BE2C (cell line): Measurements from ENCODE around the gene TTBK2.

ENCODE experiments used
- DNase-seq: peaks from one replicate; pipeline ENCODE4 v3.0.0-alpha.2; 2020
- H3K27me3 ChIP-seq: fragments of 250-450 bp; sonication (Bioruptor Pico); 2 replicates; pipeline ENCODE4 v1.5.1; 2020; ENCODE audit warnings: mild to moderate bottlenecking
- H3K36me3 ChIP-seq: fragments of 250-450 bp; sonication (Bioruptor Pico); 2 replicates; pipeline ENCODE4 v1.5.1; 2020; ENCODE audit warnings: mild to moderate bottlenecking
- H3K4me1 ChIP-seq: fragments of 250-450 bp; sonication (Bioruptor Pico); 2 replicates; pipeline ENCODE4 v1.5.1; 2020
- H3K4me3 ChIP-seq: 2 replicates; pipeline ENCODE4 v1.5.1; 2011; ENCODE audit warnings: low read depth, low read length
- H3K9me3 ChIP-seq: fragments of 250-450 bp; sonication (Bioruptor Pico); 2 replicates; pipeline ENCODE4 v1.5.1; 2020
- TF ChIP-seq, protein P1 (sequence below): IDR thresholded peaks from 2 replicates; pipeline ENCODE4 v1.5.1; 2012; ENCODE audit warnings: mild to moderate bottlenecking, low read depth, low read length

TTBK2 gene

DNA sequence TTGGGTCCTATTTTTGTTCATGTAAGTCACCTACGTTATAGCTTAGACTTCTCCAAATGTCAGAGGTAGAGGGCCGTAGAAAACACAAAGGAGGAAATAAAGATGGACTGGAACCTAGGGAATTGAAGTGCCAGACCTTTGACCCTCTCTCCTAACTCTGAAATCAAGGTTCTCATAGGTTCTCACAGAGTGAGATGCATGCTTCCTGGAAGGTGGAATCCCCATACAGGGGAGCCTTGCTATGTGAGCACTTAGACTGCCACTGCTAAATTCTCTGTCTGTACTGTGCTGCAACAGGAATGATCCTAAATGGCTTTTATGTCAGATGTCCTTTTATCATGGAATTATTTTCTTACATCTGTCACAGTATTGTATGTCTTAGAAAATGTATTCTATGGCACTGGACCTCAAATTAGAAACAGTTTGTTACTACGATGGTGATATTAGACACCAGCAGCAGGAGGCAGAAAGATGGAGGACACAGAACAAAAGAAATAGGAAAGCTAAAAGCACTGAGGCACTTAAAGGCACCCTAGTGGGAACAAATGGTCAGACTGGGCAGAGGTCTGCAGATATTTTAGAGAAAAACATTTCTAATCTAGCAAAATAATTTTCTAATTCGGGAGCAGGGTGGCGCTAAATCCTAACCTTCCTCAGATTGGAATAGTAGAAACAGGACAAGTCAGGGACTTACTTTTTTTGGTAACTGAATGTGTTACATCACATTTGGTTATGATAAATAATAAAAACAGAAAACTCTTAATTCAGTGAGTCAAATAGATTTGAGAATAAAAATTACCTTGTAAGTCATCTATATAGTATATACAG lies 123.4 kb downstream of the TTBK2 start:
- TF ChIP-seq, protein P1, sequence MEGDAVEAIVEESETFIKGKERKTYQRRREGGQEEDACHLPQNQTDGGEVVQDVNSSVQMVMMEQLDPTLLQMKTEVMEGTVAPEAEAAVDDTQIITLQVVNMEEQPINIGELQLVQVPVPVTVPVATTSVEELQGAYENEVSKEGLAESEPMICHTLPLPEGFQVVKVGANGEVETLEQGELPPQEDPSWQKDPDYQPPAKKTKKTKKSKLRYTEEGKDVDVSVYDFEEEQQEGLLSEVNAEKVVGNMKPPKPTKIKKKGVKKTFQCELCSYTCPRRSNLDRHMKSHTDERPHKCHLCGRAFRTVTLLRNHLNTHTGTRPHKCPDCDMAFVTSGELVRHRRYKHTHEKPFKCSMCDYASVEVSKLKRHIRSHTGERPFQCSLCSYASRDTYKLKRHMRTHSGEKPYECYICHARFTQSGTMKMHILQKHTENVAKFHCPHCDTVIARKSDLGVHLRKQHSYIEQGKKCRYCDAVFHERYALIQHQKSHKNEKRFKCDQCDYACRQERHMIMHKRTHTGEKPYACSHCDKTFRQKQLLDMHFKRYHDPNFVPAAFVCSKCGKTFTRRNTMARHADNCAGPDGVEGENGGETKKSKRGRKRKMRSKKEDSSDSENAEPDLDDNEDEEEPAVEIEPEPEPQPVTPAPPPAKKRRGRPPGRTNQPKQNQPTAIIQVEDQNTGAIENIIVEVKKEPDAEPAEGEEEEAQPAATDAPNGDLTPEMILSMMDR: peak; percentile 20; the same call in 1 of the 2 replicates
- H3K36me3 ChIP-seq: no peaks in the 10 kb centered on the region; the same call in 1 of the 2 replicates
- no peaks in the 10 kb centered on the region for H3K27me3 ChIP-seq
- no peak for DNase-seq
- H3K4me1 ChIP-seq: no peaks in the 10 kb centered on the region
- H3K9me3 ChIP-seq: no peaks in the 10 kb centered on the region
- no peak overlapping the region for H3K4me3 ChIP-seq

DNA sequence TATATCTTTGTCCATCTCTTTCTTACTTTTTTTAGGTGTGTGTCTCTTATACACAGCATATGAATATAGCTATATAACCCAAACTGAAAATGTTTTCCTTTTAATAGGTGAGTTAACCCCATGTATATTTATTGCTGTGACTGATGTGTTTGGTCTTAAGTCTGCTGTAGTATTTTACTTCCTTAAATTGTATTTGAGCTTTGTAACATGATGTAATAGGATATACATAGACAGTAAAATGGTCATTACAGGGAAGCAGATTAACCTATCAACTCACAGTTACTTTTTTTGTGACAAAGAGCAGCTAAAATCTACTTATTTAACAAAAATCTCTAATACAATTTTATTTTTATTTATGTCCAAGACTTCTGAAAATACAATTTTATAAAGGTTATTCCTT lies 131.9 kb downstream of the TTBK2 start:
- no peaks in the 10 kb centered on the region for H3K27me3 ChIP-seq
- TF ChIP-seq, protein P1: no peak
- no peaks in the 10 kb centered on the region for H3K9me3 ChIP-seq
- H3K4me1 ChIP-seq: no peaks in the 10 kb centered on the region
- H3K4me3 ChIP-seq: no peak overlapping the region
- no peak for DNase-seq
- H3K36me3 ChIP-seq: no peaks in the 10 kb centered on the region

DNA sequence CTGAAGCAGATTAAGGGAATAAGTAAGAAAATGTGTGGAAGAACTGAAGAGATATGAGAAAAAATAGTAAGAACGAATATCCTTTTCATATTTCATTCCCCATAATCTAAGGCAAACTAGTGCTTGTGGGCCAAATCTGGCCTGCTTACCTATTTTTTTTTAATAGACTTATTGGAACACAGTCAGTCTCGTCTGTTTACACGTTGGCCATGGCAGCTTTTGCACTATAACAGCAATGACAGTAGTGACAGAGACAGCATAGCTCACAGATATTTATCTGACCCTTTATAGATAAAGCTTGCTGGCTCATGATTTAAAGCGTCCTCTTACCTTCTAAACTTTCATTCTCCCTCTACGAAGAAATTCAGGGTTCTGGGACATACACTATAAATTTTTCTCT lies 133.6 kb downstream of the TTBK2 start:
- DNase-seq: no peak
- Histone ChIP-seq H3K36me3 (no peaks in the 10 kb centered on the region; the same call in 1 of the 2 replicates), H3K9me3 (no peaks in the 10 kb centered on the region)

DNA sequence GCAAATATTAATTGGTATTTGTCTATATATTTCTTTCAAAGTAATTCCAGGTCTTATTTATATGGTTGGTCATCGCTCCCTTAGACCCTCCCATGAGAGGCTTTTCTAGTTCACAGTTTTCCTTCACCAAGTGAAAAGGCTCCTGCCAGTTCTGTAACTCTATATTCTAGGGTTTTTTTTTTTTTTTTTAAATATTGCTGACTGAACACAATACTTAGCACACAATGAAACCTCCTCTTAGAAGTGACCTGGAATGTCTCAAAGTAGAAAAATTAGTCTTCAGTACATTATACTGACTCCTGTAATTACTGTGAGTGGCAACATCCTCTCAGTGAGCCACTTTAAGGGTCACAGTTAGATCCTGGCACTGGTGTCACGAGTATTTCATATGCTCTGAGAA lies 135.0 kb downstream of the TTBK2 start:
- no peak overlapping the region for H3K4me3 ChIP-seq
- H3K27me3 ChIP-seq: no peaks in the 10 kb centered on the region
- H3K4me1 ChIP-seq: no peaks in the 10 kb centered on the region
- TF ChIP-seq, protein P1: no peak
- DNase-seq: no peak
- H3K36me3 ChIP-seq: no peaks in the 10 kb centered on the region; the same call in 1 of the 2 replicates
- no peaks in the 10 kb centered on the region for H3K9me3 ChIP-seq

More for the DNA sequence above, 133.6 kb downstream of the TTBK2 start:
- no peak overlapping the region for H3K4me3 ChIP-seq
- no peaks in the 10 kb centered on the region for H3K4me1 ChIP-seq
- TF ChIP-seq, protein P1: no peak
- H3K27me3 ChIP-seq: no peaks in the 10 kb centered on the region

DNA sequence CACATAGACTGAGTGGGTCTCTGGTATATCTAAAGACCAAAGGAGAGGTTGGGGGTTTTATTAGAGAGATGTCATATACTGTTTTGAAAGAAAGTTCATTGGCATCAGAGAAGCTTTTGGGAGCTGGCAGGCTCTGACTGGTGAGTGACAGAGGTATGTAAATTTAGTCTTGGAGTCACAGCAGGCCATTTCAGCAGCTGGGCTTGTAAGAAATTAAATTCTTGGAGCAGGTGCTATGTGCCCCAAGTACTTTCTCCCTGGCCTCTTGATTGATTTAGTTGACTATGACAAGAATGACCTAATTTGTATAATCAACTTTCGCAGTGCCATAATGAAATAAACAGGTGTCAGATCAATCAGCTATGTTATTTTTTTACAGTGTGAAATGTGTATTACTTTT lies 135.9 kb downstream of the TTBK2 start:
- H3K9me3 ChIP-seq: no peaks in the 10 kb centered on the region
- no peak for DNase-seq
- no peaks in the 10 kb centered on the region for H3K27me3 ChIP-seq
- no peaks in the 10 kb centered on the region for H3K4me1 ChIP-seq
- TF ChIP-seq, protein P1: no peak
- H3K4me3 ChIP-seq: no peak overlapping the region
- no peaks in the 10 kb centered on the region; the same call in 1 of the 2 replicates for H3K36me3 ChIP-seq

DNA sequence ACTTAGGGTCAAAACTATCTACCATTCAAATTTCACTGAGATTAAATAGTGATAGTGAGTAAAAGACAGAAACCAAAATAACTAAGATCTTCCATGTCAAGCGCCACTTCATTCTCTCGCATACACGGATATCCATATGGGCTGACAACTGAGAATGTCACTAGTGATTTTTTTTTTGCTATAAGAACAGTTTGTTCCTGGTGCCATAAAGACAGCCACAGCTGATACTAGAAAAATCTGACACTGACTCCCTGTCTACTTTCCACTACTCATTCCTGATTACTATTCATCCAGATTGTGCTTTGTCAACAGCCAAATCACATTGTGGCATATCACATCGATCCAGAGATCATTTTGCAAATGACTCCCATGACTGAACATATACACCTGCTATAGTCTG lies 137.9 kb downstream of the TTBK2 start:
- H3K4me3 ChIP-seq: no peak overlapping the region
- H3K4me1 ChIP-seq: no peaks in the 10 kb centered on the region
- no peaks in the 10 kb centered on the region; the same call in 1 of the 2 replicates for H3K36me3 ChIP-seq
- no peaks in the 10 kb centered on the region for H3K27me3 ChIP-seq
- DNase-seq: no peak
- H3K9me3 ChIP-seq: no peaks in the 10 kb centered on the region
- TF ChIP-seq, protein P1: no peak
